Thymus (tissue), 11 donors: Measurements from ENCODE around the gene ATRNL1. TPM values are rescaled to one million over a fixed set of nuclear protein-coding genes. Genes with fewer than 3 reads are reported as not detected.

ENCODE experiments used
- DNase-seq, 9 donors: peaks; one replicate each; pipeline ENCODE4 v3.0.0-alpha.2; 2013; ENCODE audit warnings: low spot score in 9 of 9, low read depth in 6 of 9, missing footprints in 1 of 9
- H3K27ac ChIP-seq, 2 donors: one replicate each; pipeline ENCODE4 v1.5.1; 2013; ENCODE audit warnings: control low read depth in 1 of 2, low read depth in 1 of 2, low read length in 1 of 2, mild to moderate bottlenecking in 1 of 2, moderate library complexity in 1 of 2
- H3K27me3 ChIP-seq, 2 donors: one replicate each; pipeline ENCODE4 v1.5.1; 2013; ENCODE audit warnings: low read length in 1 of 2; ENCODE audit not compliant: control insufficient read depth in 2 of 2, insufficient read depth in 1 of 2
- H3K36me3 ChIP-seq, 2 donors: one replicate each; pipeline ENCODE4 v1.5.1; 2013; ENCODE audit warnings: low read length in 1 of 2, mild to moderate bottlenecking in 1 of 2, moderate library complexity in 1 of 2; ENCODE audit not compliant: control insufficient read depth in 2 of 2, insufficient read depth in 2 of 2
- H3K4me1 ChIP-seq, 2 donors: one replicate each; pipeline ENCODE4 v1.5.1; 2013; ENCODE audit warnings: low read length in 2 of 2; ENCODE audit not compliant: control insufficient read depth in 2 of 2, insufficient read depth in 2 of 2
- H3K4me3 ChIP-seq, 2 donors: one replicate each; pipeline ENCODE4 v1.5.1; 2013; ENCODE audit warnings: low read length in 2 of 2, control low read depth in 1 of 2, mild to moderate bottlenecking in 1 of 2
- H3K9me3 ChIP-seq, 2 donors: one replicate each; pipeline ENCODE4 v1.5.1; 2013; ENCODE audit warnings: low read length in 1 of 2, mild to moderate bottlenecking in 1 of 2; ENCODE audit not compliant: control insufficient read depth in 2 of 2, insufficient read depth in 1 of 2
- WGBS: extraction: QIAGEN DNeasy Blood & Tissue Kit; methylation state at CpG from one replicate; pipeline ENCODE4 v1.1.7; 2013; 5-methylcytosine and 5-hydroxymethylcytosine counted together
- polyA plus RNA-seq: library from polyadenylated mRNA; stranded (reverse); fragments of 200-250 nt; gene quantifications from one replicate; pipeline ENCODE4 v1.2.3, GENCODE V29; 2013
- total RNA-seq: library from RNA; stranded (reverse); fragments of 120-200 nt; gene quantifications from one replicate; pipeline ENCODE4 v1.2.4, GENCODE V29; 2013
- donor health status: healthy.

ATRNL1 gene
- total and polyA plus RNA-seq, 2 donors: 0.84 to 3.4 TPM

DNA sequence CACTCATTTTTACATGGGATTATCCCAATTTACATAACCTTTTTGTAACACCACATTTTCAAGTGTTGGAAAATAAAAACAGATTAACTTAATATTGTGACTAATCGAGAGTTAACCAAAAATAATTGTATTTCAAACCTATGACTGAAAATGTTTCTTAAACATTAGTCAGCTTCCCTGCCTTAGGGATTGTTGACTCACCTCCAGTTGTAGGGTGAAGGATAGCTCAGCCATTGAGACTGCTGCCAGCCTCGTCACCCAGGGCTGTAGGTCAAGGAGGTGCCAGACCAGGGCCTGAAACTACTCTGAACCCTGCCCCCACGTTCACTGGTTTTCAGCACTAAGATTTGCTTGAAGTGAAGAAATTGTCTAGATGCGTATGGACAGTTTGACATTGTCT is 828.6 kb downstream of the ATRNL1 start:
- WGBS: 86% methylated on average over 4 of the region's 4 CpGs
- H3K27ac ChIP-seq: no peak overlapping the region
- H3K4me1 ChIP-seq: no peaks in the 10 kb centered on the region
- H3K36me3 ChIP-seq: no peaks in the 10 kb centered on the region
- H3K9me3 ChIP-seq: no peaks in the 10 kb centered on the region
- no peak for DNase-seq
- no peaks in the 10 kb centered on the region for H3K27me3 ChIP-seq
- H3K4me3 ChIP-seq: no peak overlapping the region

DNA sequence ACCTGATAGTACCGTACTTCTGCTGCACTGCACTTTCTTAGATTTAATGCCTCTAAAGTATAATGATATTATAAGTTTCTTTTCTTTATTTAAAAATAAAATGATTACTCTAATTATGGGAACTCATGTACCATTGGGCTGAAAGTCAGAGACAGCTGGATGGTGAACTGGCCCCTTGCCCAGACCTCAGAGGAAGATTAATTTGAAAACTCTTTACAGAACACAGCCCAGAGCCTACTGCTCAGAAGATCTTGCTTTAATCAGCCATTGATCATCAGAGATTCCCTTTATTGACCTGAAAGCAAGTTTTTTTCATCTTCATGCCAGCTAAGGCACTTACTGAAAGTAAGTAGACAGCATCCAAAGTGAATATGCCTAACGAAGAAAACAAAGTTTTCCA is 838.1 kb downstream of the ATRNL1 start:
- Histone ChIP-seq H3K9me3 (no peaks in the 10 kb centered on the region), H3K27ac (no peak overlapping the region), H3K4me3 (no peak overlapping the region), H3K27me3 (no peaks in the 10 kb centered on the region), H3K4me1 (no peaks in the 10 kb centered on the region), H3K36me3 (no peaks in the 10 kb centered on the region)
- DNase-seq: no peak
- WGBS: 97% methylated on average over 2 of the region's 2 CpGs

GRCh38 chr10:115932099-115932498 is 838.9 kb downstream of the ATRNL1 start:
- Histone ChIP-seq H3K4me3 (no peak overlapping the region), H3K27me3 (no peaks in the 10 kb centered on the region), H3K27ac (no peak overlapping the region), H3K36me3 (no peaks in the 10 kb centered on the region), H3K4me1 (no peaks in the 10 kb centered on the region), H3K9me3 (no peaks in the 10 kb centered on the region)
- 87% methylated on average over 2 of the region's 2 CpGs for WGBS
- DNase-seq: no peak

GRCh38 chr10:115933098-115933497 is 839.9 kb downstream of the ATRNL1 start:
- no peaks in the 10 kb centered on the region for H3K27me3 ChIP-seq
- no peak overlapping the region for H3K27ac ChIP-seq
- 98% methylated on average over 2 of the region's 2 CpGs for WGBS
- H3K4me1 ChIP-seq: no peaks in the 10 kb centered on the region
- DNase-seq: no peak
- H3K36me3 ChIP-seq: no peaks in the 10 kb centered on the region
- no peaks in the 10 kb centered on the region for H3K9me3 ChIP-seq
- no peak overlapping the region for H3K4me3 ChIP-seq

- WGBS: 93% methylated on average over 2 of the region's 2 CpGs
- DNase-seq: no peak
- Histone ChIP-seq H3K9me3 (no peaks in the 10 kb centered on the region), H3K4me3 (no peak overlapping the region), H3K27me3 (no peaks in the 10 kb centered on the region), H3K27ac (no peak overlapping the region), H3K4me1 (no peaks in the 10 kb centered on the region), H3K36me3 (no peaks in the 10 kb centered on the region)
These were observed 842.6 kb downstream of the ATRNL1 start for GRCh38 chr10:115935731-115936130.

- Histone ChIP-seq H3K27ac (no peak overlapping the region), H3K4me3 (no peak overlapping the region), H3K27me3 (no peaks in the 10 kb centered on the region), H3K36me3 (no peaks in the 10 kb centered on the region), H3K9me3 (no peaks in the 10 kb centered on the region), H3K4me1 (no peaks in the 10 kb centered on the region)
- DNase-seq: no peak
- 91% methylated on average over 9 of the region's 9 CpGs for WGBS
These were observed 844.0 kb downstream of the ATRNL1 start for GRCh38 chr10:115936926-115937767.

- WGBS: 68% methylated on average over 3 of the region's 3 CpGs
- Histone ChIP-seq H3K36me3 (no peaks in the 10 kb centered on the region), H3K4me1 (no peaks in the 10 kb centered on the region), H3K27me3 (no peaks in the 10 kb centered on the region), H3K9me3 (no peaks in the 10 kb centered on the region), H3K4me3 (no peak overlapping the region), H3K27ac (no peak overlapping the region)
- DNase-seq: no peak
These were observed 844.5 kb downstream of the ATRNL1 start for GRCh38 chr10:115937768-115938056.

GRCh38 chr10:115939101-115939854 is 846.1 kb downstream of the ATRNL1 start:
- 68% methylated on average over 7 of the region's 7 CpGs for WGBS
- H3K9me3 ChIP-seq: no peaks in the 10 kb centered on the region
- H3K27me3 ChIP-seq: no peaks in the 10 kb centered on the region
- DNase-seq: no peak
- H3K4me1 ChIP-seq: no peaks in the 10 kb centered on the region
- H3K4me3 ChIP-seq: no peak overlapping the region
- H3K27ac ChIP-seq: no peak overlapping the region
- no peaks in the 10 kb centered on the region for H3K36me3 ChIP-seq

- WGBS: 65% methylated on average over 3 of the region's 3 CpGs
- Histone ChIP-seq H3K36me3 (no peaks in the 10 kb centered on the region), H3K27ac (no peak overlapping the region), H3K4me1 (no peaks in the 10 kb centered on the region), H3K9me3 (no peaks in the 10 kb centered on the region), H3K27me3 (no peaks in the 10 kb centered on the region), H3K4me3 (no peak overlapping the region)
- no peak for DNase-seq
These were observed 848.2 kb downstream of the ATRNL1 start for GRCh38 chr10:115941361-115941771.
